ENCODE measurements around the gene PASD1.
"Not testable (repeated sequence)": the region's sequence is repeated elsewhere in the genome, so short reads cannot be mapped to it uniquely, and the experiment has no call there.

The PASD1 gene

DNA sequence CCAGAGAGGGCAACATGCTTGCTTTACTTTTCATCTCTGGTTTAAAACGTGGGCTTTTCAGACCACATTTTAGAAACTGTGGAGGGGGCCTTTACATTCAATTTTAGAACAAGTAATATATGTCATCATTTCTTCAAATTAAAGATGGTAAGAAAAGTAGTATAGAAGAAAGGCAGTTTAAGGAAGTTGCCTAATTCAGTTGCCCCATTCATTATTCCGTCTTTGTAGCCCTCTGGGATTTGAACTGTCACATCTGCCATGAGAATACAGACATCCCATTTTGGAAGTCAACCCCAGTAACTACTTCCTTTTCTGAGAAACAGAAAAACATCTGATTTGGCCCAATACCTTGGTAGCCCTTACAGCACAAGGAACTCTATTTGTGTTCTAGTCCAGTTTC is 61.2 kb downstream of the PASD1 start:
- DNase-seq = no peak

DNA sequence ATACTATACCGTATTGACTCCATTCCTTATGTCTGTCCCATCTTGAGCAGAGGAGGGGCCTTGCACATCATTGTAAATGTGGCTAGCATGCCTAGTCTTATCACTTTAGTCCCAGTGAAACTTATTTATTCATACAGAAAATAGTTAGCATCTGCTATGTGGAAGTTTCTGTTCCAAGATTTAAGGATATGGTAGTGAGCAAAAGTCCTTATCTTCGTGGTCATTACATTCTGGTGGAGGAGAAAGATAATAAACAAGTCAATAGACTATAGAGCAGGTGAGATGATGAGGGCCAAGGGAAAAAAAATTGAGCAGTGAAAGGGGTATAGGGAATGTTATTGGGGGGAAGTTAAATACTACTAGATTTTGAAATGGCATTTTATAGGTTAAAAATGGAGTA is 68.3 kb downstream of the PASD1 start:
- DNase-seq = no peak

GRCh38 chrX:151633157-151633556 is 69.7 kb downstream of the PASD1 start:
- no peak for DNase-seq

- no peak for DNase-seq
Measured at GRCh38 chrX:151634937-151635336, 71.5 kb downstream of the PASD1 start.

GRCh38 chrX:151641564-151641963 is 78.1 kb downstream of the PASD1 start:
- DNase-seq = no peak

GRCh38 chrX:151675121-151675746 is 111.8 kb downstream of the PASD1 start:
- DNase-seq = no peak

- DNase-seq = no peak
Measured at GRCh38 chrX:151676196-151676595, 112.7 kb downstream of the PASD1 start.

DNA sequence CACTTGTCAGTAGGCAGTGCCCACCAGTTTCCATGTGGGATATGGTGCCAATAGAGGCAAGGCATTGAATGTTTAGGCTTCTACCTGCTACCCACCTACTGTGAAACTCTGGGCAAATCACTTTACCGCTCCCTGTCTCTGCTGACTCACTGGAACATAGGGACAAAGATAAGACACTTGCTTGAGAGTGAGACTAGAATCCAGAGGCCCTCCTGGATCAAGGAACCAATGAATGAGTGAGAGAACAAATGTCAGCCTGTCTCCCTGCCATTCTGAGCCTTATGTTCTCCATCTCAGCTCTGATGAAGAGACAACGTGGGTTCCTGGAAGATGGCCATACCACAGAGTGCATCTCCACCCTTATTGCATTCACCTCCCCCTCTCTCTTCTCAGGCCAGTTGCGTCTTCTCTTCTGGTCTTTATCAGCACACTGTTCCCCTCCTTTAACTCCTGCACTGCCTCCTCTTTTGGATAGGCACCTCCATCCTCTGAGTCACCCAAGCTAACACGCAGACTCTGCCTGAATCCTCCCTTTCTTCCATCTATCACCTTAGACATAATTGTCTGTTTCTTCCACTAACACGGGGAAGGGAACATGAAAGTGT is 116.4 kb downstream of the PASD1 start:
- no peak for DNase-seq

- DNase-seq = no peak
Measured at GRCh38 chrX:151680805-151681204, 117.3 kb downstream of the PASD1 start.

DNA sequence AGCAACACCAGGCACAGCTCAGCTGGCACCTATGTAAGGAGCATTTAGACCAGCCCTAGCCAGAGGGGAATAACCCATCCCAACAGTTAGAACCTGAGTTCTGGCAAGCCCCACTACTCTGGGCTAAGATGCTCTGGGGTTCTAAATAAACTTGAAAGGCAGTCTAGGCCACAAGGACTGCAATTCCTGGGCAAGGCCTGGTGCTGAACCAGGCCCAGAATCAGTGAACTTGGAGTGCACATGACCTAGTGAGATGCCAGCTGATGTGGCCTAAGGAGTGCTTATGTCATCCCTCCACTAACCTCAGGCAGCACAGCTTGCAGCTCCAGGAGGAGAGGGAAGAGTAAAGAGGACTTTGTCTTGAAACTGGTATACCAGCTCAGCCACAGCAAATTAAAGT is 124.2 kb downstream of the PASD1 start:
- DNase-seq = no peak

GRCh38 chrX:151688695-151689094 is 125.2 kb downstream of the PASD1 start:
- no peak for DNase-seq

GRCh38 chrX:151692825-151693224 is 129.3 kb downstream of the PASD1 start:
- DNase-seq = no peak

DNA sequence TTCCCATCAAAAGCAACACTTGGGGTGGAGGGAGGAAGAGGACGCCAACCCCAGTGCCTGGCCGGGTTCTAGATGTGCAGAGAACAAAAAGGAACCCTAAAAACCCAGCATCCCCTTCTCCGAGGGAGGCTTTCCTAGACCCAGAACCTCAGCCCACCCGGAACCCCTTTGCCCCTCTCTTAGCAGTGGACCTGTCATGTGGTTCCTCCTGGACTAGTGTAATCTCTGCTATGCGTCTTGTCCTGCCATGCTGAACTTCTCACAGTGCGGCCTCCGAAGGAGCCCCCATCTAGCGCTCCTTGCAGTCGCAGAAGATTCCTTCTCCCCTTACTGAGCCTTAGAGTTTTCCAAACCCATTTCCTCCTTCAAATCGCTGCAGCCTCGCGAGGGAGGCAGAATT is 130.6 kb downstream of the PASD1 start:
- no peak for DNase-seq

GRCh38 chrX:151694661-151695582 is 131.4 kb downstream of the PASD1 start, which contains the start of gene PRRG3:
PRRG3 (plus strand) TSS chrX:151695458; CDS start chrX:151698815, 3,357 bp downstream.
- no peak for DNase-seq

DNA sequence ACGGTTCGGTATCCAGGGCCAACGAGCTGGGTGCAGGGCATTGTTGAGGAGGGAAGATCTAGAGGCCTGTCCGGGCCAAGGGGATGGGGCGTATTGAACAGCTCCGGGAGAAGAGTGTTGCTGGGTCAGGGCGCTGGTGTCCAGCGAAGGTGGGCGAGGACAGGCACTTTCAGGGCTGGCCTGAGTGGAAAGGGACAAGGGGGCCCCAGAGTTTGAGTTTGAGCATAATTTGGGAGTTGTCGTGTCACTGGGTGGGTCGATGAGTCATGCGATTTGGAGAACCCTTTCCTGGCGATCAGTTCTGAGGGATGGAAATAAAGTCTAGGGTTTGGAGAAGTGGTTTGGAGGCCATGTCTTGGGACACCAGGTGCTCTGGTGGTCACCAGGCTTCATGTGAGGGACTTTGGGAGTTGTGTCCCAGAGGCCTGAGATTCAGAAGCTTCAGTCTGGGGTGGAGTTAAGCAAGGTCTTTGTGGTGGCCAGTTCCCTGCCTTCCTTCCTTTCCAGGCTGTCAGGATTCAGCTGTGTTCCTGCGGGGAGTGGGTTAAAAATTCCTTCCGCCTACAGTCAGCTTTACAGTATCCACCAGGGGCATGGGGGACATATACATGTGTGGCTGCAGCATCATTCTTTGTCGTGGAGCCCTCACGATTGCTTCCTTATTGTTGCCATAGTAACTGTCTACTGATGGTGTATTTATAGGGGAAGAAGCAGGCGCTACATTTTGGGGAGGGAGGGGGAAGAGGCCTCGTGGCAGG is 132.3 kb downstream of the PASD1 start:
- DNase-seq = no peak

GRCh38 chrX:151697082-151697481 is 133.6 kb downstream of the PASD1 start:
- DNase-seq = not testable (repeated sequence)

DNA sequence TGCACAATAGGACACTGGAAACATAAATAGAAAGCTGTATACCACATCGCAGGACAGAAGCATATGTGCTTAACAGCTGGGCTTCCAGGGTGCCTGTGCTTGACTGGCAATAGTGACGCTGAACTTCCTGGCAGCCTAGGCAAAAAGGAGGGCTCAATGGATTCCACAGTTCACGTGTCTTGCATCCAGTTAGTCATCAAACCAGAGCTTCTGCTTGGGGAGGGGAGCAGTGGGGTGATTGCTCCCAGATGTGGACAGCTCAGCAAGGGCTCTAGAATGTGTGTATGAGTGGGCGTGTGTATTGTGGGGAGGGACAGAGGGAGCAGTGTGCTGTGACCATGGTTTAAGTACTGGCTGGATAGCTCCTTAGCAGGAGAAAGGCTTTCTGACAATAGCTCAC is 134.0 kb downstream of the PASD1 start:
- no peak for DNase-seq

DNA sequence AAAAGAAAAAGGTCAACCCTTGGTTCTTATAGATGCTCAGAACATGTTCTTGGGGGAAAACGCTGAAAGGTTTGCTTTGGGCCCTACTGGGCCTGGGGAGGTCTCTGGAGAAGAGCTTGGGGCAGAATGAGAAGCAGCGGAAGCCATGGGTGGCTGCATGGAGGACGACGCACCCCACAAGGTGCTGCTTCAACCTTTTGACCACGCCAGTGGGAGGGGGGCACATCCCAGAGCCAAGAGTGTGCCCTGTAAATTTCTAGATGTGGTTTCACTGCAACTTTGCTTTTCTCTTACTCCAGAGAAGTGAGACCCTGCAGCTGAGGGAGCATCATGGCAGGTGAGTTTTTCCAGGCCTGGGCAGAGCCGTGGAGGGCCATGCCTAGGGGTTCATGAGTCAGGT is 135.0 kb downstream of the PASD1 start:
- DNase-seq = no peak

- DNase-seq = no peak
Measured at GRCh38 chrX:151699746-151700145, 136.3 kb downstream of the PASD1 start.

DNA sequence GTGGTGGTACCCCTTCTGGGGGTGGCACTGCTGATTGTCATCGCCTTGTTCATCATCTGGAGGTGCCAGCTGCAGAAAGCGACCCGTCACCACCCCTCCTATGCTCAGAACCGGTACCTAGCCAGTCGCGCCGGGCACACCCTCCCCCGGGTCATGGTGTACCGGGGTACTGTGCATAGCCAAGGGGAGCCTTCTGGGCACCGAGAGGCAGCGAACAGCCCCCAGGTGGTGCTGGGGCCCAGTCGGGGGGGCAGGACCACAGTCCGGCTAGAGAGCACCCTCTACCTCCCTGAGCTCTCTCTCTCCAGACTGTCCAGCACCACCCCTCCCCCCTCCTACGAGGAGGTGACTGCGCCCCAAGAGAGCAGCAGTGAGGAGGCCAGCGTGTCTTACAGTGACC is 137.1 kb downstream of the PASD1 start:
- no peak for DNase-seq

DNA sequence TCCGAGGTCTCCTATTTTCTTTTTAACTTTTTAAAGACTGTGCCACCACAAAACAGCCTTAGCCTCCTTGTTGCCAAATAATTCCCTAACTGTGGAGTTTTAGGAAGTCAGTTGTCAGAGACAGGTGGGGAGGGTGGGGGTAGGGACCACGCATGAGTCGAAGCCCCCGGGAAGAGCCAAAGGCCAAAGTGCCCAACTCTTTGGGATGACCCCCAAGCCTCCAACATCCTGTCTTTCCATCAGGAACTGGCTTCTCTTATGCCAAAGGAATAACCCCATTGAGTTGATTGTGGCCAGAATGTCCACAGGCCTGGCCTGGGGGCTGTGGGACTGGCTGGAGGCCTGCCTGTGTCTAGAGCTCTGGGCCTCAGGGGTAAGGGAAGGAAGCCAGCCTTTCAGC is 137.6 kb downstream of the PASD1 start:
- no peak for DNase-seq

DNA sequence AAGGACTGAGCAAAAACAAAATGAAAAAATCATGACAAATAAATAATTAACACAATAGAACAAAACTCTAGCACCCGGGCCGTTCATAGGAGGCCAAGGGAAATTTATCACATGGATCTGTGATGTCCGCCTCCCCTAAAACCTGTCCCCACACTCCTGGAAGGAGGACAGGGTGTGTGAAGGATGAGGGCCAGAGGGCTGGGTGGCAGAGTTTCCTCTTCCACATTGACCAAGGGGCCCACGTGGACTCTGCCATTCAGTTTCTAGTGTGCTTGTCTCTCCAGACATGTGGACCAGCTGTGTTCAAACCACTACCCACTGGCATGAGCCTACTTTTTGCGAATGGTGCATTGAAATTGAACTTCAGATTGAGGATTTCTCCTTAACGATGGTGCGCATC is 138.1 kb downstream of the PASD1 start:
- DNase-seq = no peak

- DNase-seq = no peak
Measured at GRCh38 chrX:151702026-151702714, 138.7 kb downstream of the PASD1 start.

All from NCI-H2227 treated with DMSO at 0.1 percent for 48 hours (cell line).